HG03135 (cell line): ENCODE measurements around the gene ILF2.
A peak's percentile ranks its signal among the peaks of the same experiment; 100 is the strongest.

Experiments used
- ATAC-seq: cut with Tn5 transposase; IDR thresholded peaks from one replicate; pipeline ENCODE4 v1.9.1; 2021; ENCODE audit warnings: mild to moderate bottlenecking, moderate library complexity; ENCODE audit not compliant: unreplicated experiment

ILF2 gene

GRCh38 chr1:153628638-153629342 is 42.0 kb downstream of the ILF2 start:
- no peak for ATAC-seq

- no peak for ATAC-seq
Measured at GRCh38 chr1:153627715-153628626, 42.8 kb downstream of the ILF2 start, which contains the start of gene S100A1. TSS of gene S100A1 (plus strand) at chr1:153628434. CDS start at chr1:153630522, 2,088 bp downstream.

- ATAC-seq, result no peak
Measured at GRCh38 chr1:153626904-153627714, 43.7 kb downstream of the ILF2 start, which contains the start of gene S100A13. TSS of gene S100A13 (minus strand) at chr1:153627505. CDS start at chr1:153626472, 1,033 bp downstream.

GRCh38 chr1:153626477-153626903 is 44.3 kb downstream of the ILF2 start:
- no peak for ATAC-seq

- ATAC-seq, result no peak
Measured at GRCh38 chr1:153624965-153625611, 45.7 kb downstream of the ILF2 start.

GRCh38 chr1:153623101-153623500 is 47.7 kb downstream of the ILF2 start:
- ATAC-seq, result no peak

GRCh38 chr1:153619171-153619570 is 51.6 kb downstream of the ILF2 start:
- no peak for ATAC-seq

GRCh38 chr1:153617663-153618062 is 53.1 kb downstream of the ILF2 start:
- ATAC-seq, result peak; percentile 73

GRCh38 chr1:153616917-153617311 is 53.9 kb downstream of the ILF2 start:
- ATAC-seq, result no peak

GRCh38 chr1:153616144-153616916 is 54.5 kb downstream of the ILF2 start, which contains the start of gene S100A14:
TSS of gene S100A14 (minus strand) at chr1:153616325. CDS start at chr1:153615858, 467 bp downstream.
- no peak for ATAC-seq

GRCh38 chr1:153615406-153615805 is 55.4 kb downstream of the ILF2 start:
- no peak for ATAC-seq

- ATAC-seq, result no peak
Measured at GRCh38 chr1:153614906-153615305, 55.9 kb downstream of the ILF2 start.

- no peak for ATAC-seq
Measured at GRCh38 chr1:153614189-153614900, 56.4 kb downstream of the ILF2 start.

- no peak for ATAC-seq
Measured at GRCh38 chr1:153613406-153613805, 57.4 kb downstream of the ILF2 start.

- no peak for ATAC-seq
Measured at GRCh38 chr1:153612755-153613331, 58.0 kb downstream of the ILF2 start, which contains the start of gene S100A16. TSS of gene S100A16 (minus strand) at chr1:153613137. CDS start at chr1:153608151, 4,986 bp downstream.

GRCh38 chr1:153612111-153612754 is 58.6 kb downstream of the ILF2 start:
- no peak for ATAC-seq
